ENCODE data around the gene LRRTM1.

The LRRTM1 gene

DNA sequence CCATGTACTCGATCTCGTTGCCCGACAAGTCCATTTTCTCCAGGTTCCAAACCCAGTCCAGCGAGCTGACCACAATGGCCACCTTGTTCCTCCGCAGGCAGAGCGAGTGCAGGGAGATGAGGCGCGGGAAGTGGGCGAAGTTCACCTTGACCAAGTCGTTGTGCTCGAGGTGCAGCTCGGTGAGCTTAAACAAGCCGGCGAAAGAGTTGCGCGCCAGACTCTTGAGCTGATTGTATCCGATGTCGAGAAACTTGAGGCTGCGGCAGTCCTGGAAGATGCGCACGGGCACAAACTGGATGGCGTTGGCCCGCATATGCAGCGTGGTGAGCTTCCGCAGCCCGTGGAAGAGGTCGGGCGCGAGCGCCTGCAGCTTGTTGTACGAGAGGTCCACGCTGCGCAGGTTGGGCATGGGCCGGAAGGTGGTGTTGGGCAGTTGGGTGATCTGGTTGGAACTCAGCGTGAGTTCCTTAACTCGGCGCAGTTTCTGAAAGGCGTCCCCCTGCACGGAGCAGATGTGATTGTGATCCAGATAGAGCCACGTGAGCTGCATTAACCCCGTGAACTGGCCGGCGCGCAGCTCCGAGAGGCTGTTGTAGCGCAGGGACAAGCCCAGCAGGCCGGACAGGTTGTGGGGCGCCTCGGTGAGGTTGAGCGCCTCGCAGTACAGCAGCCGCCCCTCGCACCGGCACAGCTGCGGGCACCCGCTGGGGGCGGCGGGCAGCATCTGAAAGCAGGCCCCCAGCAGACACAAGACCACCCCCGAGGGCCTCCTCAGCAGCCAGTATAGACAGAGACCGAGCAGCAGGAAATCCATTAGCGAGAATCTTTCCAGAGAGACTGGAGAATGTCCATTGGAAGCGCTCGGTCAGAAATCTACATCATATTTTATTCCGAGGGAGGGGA is 1.3 kb downstream of the LRRTM1 start:
- TF ChIP-seq, protein P1, sequence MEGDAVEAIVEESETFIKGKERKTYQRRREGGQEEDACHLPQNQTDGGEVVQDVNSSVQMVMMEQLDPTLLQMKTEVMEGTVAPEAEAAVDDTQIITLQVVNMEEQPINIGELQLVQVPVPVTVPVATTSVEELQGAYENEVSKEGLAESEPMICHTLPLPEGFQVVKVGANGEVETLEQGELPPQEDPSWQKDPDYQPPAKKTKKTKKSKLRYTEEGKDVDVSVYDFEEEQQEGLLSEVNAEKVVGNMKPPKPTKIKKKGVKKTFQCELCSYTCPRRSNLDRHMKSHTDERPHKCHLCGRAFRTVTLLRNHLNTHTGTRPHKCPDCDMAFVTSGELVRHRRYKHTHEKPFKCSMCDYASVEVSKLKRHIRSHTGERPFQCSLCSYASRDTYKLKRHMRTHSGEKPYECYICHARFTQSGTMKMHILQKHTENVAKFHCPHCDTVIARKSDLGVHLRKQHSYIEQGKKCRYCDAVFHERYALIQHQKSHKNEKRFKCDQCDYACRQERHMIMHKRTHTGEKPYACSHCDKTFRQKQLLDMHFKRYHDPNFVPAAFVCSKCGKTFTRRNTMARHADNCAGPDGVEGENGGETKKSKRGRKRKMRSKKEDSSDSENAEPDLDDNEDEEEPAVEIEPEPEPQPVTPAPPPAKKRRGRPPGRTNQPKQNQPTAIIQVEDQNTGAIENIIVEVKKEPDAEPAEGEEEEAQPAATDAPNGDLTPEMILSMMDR (IDR thresholded peaks at IDR 0.05; ENCODE audit: insufficient read depth, low read depth, low read length, missing control alignments) = no peak
- no peak overlapping the region for H3K4me3 ChIP-seq (ENCODE audit: low read depth, low read length)
- DNase-seq (ENCODE audit: low read depth) = no peak

DNA sequence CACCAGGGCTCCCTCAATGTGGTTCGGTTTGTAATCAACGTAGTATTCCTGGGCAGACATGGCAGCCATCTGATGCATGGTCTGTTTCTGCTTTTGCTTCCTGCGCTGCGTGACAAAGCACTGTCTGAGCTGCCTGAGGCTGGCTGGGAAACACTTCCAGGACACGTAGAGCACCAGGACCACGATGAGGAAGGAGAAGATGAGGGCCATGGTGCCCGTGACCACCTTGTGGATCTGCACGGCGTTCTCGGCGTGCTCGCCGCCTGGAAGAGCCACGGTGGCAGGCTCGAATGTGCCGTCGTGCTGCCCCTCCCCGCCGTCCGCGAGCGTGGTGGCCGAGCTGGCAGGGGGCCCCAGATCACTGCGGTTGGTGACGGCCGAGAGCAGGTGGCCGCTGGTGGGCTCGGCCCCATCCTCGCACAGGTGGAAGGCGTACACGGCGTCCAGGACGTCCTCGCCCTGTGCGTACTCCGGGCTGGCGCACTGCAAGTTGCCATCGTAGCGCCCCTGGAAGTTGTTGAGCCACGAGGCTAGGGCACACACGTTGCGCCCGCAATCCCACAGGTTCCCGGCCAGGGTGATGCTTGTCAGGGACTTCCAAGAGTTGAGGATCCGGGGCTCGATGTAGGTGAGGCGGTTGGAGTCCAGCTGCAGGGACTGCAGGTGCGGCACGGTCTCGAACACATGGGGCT is 2.1 kb downstream of the LRRTM1 start:
- no peak overlapping the region for H3K4me3 ChIP-seq (ENCODE audit: low read depth, low read length)
- DNase-seq (ENCODE audit: low read depth) = no peak
- TF ChIP-seq, protein P1 (IDR thresholded peaks at IDR 0.05; ENCODE audit: insufficient read depth, low read depth, low read length, missing control alignments) = no peak

DNA sequence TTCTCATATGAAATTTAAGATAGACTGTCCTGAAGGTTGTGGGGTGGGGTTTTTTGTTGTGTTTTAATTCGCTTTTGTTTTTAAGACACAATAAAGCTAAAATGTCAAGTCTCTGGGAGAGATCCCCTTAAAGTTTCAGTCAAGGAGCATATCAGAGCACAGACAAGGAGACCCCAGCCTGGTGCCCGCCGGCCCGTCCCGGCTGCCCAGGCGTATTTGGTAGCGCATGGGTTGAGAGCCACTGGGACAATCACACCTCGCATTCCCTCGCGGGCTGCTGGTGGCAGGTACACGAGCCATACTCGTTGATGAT is 2.6 kb downstream of the LRRTM1 start:
- no peak overlapping the region for H3K4me3 ChIP-seq (ENCODE audit: low read depth, low read length)
- TF ChIP-seq, protein P1 (IDR thresholded peaks at IDR 0.05; ENCODE audit: insufficient read depth, low read depth, low read length, missing control alignments) = no peak
- no peak for DNase-seq (ENCODE audit: low read depth)

DNA sequence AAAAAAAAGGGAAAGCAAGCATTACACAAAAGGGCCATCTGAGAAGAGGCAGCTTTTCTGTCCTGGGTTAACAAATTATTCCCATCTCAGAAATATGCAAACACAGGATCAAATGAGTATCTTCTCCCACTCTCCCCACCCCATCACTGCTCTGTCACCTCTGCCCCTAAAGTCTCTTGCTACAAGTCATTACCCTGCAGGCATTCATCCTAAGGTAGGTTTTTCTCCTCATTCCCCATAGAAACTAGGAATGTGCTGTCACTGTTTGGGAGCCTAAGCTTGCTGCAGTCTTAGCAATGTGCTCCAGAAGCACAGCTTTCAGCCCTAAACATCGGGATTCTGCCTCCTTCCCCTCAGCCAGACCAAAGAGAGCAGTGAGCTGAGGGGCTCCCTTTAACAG is 3.6 kb downstream of the LRRTM1 start:
- no peak overlapping the region for H3K4me3 ChIP-seq (ENCODE audit: low read depth, low read length)
- no peak for DNase-seq (ENCODE audit: low read depth)
- TF ChIP-seq, protein P1 (IDR thresholded peaks at IDR 0.05; ENCODE audit: insufficient read depth, low read depth, low read length, missing control alignments) = no peak

DNA sequence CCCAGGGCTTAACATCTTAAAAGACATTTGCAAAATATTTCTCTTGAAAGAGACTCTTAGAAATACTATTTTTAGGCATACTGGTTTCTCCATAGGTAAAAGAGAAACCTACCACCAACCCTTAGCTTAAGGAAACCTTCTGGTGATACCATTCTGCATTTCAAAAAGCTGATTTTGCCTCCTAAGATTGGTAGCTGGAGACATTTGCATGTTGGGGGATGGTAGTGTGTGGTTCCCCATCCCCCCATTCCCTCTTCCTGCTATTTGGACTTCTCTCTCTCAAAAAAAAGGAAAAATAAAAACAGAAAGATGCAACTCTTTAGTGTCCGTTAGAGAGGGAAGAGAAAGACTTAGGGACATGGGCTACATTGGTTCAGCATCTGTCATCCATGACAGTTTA is 4.2 kb downstream of the LRRTM1 start:
- H3K4me3 ChIP-seq (ENCODE audit: low read depth, low read length) = no peak overlapping the region
- TF ChIP-seq, protein P1 (IDR thresholded peaks at IDR 0.05; ENCODE audit: insufficient read depth, low read depth, low read length, missing control alignments) = no peak
- no peak for DNase-seq (ENCODE audit: low read depth)

DNA sequence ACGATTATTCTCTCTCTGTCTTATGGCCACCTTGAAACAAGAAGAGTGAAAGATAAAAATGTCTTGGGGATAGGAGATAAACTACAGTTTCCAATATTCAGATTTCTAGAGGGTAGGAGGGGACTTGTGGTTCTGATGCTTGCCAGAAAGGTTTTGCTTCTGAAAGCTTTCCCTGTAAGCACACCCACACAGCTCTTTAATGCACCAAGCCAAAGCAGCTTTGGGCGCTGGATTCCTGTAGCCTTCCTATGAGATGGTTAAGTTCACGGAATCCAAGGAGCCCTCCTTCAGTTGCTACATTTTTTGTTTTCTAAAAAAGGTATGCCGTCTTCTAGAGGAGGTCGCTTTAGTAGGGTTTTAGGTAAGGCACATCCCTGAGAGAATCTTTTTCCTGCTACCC is 4.9 kb downstream of the LRRTM1 start:
- H3K4me3 ChIP-seq (ENCODE audit: low read depth, low read length) = no peak overlapping the region
- TF ChIP-seq, protein P1 (IDR thresholded peaks at IDR 0.05; ENCODE audit: insufficient read depth, low read depth, low read length, missing control alignments) = no peak
- no peak for DNase-seq (ENCODE audit: low read depth)
